Right lobe of liver (tissue), 4 donors: ENCODE results near the gene FBXO38.

ENCODE experiments used
- POLR2A ChIP-seq: fragments of 450-650 bp; IDR thresholded peaks from one replicate; pipeline ENCODE4 v1.6.1; 2017; ENCODE audit warnings: antibody characterized with exemption, mild to moderate bottlenecking
- TF ChIP-seq, protein P1 (sequence below), 4 donors: fragments of 200-600 bp in 3 of 4; fragments of 450-650 bp in 1 of 4; IDR thresholded peaks; one replicate each; pipeline versions ENCODE4 v1.5.1 to v1.8.0; 2016 to 2022; ENCODE audit warnings: antibody characterized with exemption in 4 of 4, mild to moderate bottlenecking in 2 of 4
- donor health status: DM: no; HTN: no; CAD: no.
- donor health status: DM: no; HTN: no; CAD: no.
- donor health status: DM: no; HTN: yes; CAD: no.

DNA sequence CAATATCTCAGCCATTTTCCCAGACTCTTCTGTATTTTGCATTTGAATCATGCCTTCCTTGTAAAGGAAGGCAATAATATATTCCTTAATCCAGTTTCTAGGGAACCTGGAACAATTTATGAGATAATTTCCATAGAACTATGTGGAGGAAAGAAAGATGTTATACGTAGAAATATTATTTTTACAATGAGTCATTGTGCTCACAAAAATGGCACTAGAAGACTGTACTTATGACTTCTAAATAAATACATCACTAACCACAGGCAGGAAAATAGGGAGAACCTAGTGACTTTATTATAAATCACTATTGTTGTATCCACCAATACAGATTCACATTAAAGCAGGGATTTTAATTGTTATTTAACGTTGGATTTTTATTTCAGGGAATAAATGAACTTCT is 87.6 kb downstream of the FBXO38 start:
- TF ChIP-seq, protein P1, sequence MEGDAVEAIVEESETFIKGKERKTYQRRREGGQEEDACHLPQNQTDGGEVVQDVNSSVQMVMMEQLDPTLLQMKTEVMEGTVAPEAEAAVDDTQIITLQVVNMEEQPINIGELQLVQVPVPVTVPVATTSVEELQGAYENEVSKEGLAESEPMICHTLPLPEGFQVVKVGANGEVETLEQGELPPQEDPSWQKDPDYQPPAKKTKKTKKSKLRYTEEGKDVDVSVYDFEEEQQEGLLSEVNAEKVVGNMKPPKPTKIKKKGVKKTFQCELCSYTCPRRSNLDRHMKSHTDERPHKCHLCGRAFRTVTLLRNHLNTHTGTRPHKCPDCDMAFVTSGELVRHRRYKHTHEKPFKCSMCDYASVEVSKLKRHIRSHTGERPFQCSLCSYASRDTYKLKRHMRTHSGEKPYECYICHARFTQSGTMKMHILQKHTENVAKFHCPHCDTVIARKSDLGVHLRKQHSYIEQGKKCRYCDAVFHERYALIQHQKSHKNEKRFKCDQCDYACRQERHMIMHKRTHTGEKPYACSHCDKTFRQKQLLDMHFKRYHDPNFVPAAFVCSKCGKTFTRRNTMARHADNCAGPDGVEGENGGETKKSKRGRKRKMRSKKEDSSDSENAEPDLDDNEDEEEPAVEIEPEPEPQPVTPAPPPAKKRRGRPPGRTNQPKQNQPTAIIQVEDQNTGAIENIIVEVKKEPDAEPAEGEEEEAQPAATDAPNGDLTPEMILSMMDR (IDR thresholded peaks at IDR 0.05): no peak
- TF ChIP-seq POLR2A: no peak
